ENCODE data around the gene TNRC6C. TPM values are rescaled to one million over a fixed set of nuclear protein-coding genes. Genes with fewer than 3 reads are reported as not detected.

TNRC6C gene
- total and polyA plus RNA-seq, 4 donors: 1.3 to 7.7 (median 2.9) TPM

DNA sequence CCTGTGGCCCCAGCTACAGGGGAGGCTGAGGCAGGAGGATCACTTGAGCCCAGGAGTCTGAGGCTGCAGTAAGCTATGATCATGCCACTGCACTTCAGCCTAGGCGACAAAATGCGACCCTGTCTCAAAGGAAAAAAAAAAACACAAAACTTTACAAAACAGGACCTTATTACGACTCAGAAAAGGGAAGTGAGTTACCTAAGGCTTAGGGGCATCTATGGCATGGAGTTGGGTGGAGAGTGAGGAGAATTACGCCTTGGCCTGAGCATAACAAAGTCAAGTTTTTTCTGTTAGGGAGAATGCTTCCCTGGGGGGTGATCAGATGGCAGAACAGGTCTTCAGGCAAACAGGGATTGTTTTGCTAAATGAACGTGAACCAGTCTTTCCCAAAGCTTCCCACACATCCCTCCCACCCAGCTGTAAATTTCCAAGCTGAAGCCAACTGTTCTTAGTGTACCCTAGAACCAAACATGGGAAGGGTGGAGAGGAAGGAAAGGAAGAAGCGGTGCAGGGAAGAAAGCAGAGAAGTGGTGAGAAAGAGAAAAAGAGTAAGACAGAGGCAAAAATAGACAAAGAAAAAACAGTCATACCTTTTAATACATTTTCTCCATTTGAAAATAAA is 24.6 kb upstream of the TNRC6C start:
- no peaks in the 10 kb centered on the region for H3K36me3 ChIP-seq (ENCODE audit: control insufficient read depth in 4 of 4, insufficient read depth in 3 of 4, low read depth in 1 of 4, low read length in 3 of 4)
- WGBS: 93% methylated on average over 6 of the region's 6 CpGs
- H3K27me3 ChIP-seq (ENCODE audit: control insufficient read depth in 4 of 4, insufficient read depth in 4 of 4, low read length in 3 of 4): no peaks in the 10 kb centered on the region
- peaks cover 0 to 8% (median 4%) of the 10 kb centered on the region in 4 donors for H3K4me1 ChIP-seq (ENCODE audit: control insufficient read depth in 4 of 4, insufficient read depth in 4 of 4, low read length in 3 of 4)
- TF ChIP-seq REST (IDR thresholded peaks at IDR 0.05) (no peak), FOXA2 (IDR thresholded peaks at IDR 0.05) (no peak)
- H3K9me3 ChIP-seq (ENCODE audit: control insufficient read depth in 4 of 4, low read length in 3 of 4): no peaks in the 10 kb centered on the region
- H3K27ac ChIP-seq (ENCODE audit: low read depth in 1 of 2, low read length in 2 of 2): no peak overlapping the region
- H3K4me3 ChIP-seq (ENCODE audit: low read depth in 1 of 3, low read length in 3 of 3): no peak overlapping the region
- H3K9ac ChIP-seq (ENCODE audit: low read depth in 1 of 2, low read length in 2 of 2): no peak overlapping the region
- no peak for DNase-seq (ENCODE audit: low spot score)

DNA sequence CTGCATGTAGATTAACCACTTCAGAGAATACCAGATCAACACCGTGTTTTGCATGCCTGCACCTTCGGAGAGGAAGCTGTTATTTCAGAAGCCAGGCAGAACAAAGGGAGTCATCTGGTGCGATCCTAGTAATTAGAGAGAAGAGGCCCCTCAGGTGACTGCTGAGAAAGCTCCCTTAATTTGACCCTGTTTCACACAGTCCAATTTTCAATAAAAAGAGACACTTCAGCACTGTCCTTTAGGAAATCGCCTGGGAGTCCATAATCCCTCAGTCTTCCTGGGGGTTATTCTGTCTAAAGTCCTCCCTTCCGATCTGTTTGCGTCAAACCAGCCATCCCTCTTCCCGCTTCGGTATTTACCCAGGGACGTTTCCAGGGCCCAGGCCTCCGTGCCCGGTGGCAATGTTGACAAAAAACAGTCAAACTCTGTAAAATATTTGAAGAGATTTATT is 23.4 kb upstream of the TNRC6C start:
- H3K27ac ChIP-seq (ENCODE audit: low read depth in 1 of 2, low read length in 2 of 2): peak overlapping the region; percentile 4 to 42
- H3K9ac ChIP-seq (ENCODE audit: low read depth in 1 of 2, low read length in 2 of 2): peak overlapping the region in 1 of 2 donors; percentile 3
- H3K9me3 ChIP-seq (ENCODE audit: control insufficient read depth in 4 of 4, low read length in 3 of 4): no peaks in the 10 kb centered on the region
- peaks cover 0 to 8% (median 4%) of the 10 kb centered on the region in 4 donors for H3K4me1 ChIP-seq (ENCODE audit: control insufficient read depth in 4 of 4, insufficient read depth in 4 of 4, low read length in 3 of 4)
- H3K4me3 ChIP-seq (ENCODE audit: low read depth in 1 of 3, low read length in 3 of 3): peak overlapping the region in 1 of 3 donors; percentile 11
- H3K27me3 ChIP-seq (ENCODE audit: control insufficient read depth in 4 of 4, insufficient read depth in 4 of 4, low read length in 3 of 4): no peaks in the 10 kb centered on the region
- WGBS: 23% methylated on average over 11 of the region's 11 CpGs
- no peak for DNase-seq (ENCODE audit: low spot score)
- peak; percentile 82 for TF ChIP-seq SP1 (IDR thresholded peaks at IDR 0.05)
- TF ChIP-seq, protein P1, sequence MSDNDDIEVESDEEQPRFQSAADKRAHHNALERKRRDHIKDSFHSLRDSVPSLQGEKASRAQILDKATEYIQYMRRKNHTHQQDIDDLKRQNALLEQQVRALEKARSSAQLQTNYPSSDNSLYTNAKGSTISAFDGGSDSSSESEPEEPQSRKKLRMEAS (IDR thresholded peaks at IDR 0.05): peak; percentile 63
- TF ChIP-seq EGR1 (IDR thresholded peaks at IDR 0.05; ENCODE audit: low read depth in 2 of 2): peak in 1 of 2 donors; percentile 18
- peak; percentile 23 to 69 for TF ChIP-seq RXRA (IDR thresholded peaks at IDR 0.05)
- TF ChIP-seq NR2F2 (IDR thresholded peaks at IDR 0.05): no peak
- TF ChIP-seq, protein P2, sequence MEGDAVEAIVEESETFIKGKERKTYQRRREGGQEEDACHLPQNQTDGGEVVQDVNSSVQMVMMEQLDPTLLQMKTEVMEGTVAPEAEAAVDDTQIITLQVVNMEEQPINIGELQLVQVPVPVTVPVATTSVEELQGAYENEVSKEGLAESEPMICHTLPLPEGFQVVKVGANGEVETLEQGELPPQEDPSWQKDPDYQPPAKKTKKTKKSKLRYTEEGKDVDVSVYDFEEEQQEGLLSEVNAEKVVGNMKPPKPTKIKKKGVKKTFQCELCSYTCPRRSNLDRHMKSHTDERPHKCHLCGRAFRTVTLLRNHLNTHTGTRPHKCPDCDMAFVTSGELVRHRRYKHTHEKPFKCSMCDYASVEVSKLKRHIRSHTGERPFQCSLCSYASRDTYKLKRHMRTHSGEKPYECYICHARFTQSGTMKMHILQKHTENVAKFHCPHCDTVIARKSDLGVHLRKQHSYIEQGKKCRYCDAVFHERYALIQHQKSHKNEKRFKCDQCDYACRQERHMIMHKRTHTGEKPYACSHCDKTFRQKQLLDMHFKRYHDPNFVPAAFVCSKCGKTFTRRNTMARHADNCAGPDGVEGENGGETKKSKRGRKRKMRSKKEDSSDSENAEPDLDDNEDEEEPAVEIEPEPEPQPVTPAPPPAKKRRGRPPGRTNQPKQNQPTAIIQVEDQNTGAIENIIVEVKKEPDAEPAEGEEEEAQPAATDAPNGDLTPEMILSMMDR (IDR thresholded peaks at IDR 0.05; ENCODE audit: low read depth, low read length, missing input control): no peak
- TF ChIP-seq HNF4A (conservative IDR thresholded peaks at IDR 0.05): peak; percentile 78 to 83
- TF ChIP-seq RAD21 (IDR thresholded peaks at IDR 0.05): peak in 1 of 2 donors; percentile 22
- TF ChIP-seq FOXA2 (IDR thresholded peaks at IDR 0.05): peak; percentile 95
- TF ChIP-seq, protein P3, sequence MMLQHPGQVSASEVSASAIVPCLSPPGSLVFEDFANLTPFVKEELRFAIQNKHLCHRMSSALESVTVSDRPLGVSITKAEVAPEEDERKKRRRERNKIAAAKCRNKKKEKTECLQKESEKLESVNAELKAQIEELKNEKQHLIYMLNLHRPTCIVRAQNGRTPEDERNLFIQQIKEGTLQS (IDR thresholded peaks at IDR 0.05): no peak
- peak; percentile 92 for TF ChIP-seq FOXA1 (IDR thresholded peaks at IDR 0.05)
- peak in 1 of 2 donors; percentile 30 for TF ChIP-seq JUND (IDR thresholded peaks at IDR 0.05)
- no peak for TF ChIP-seq TAF1 (conservative IDR thresholded peaks at IDR 0.05)
- peak in 1 of 2 donors; percentile 47 for TF ChIP-seq GABPA (IDR thresholded peaks at IDR 0.05 in 1 of 2, conservative IDR thresholded peaks at IDR 0.05 in 1 of 2)
- peak; percentile 94 for TF ChIP-seq REST (IDR thresholded peaks at IDR 0.05)
- peak; percentile 65 for TF ChIP-seq ZBTB33 (IDR thresholded peaks at IDR 0.05)
- TF ChIP-seq YY1 (IDR thresholded peaks at IDR 0.05): peak; percentile 88
- peak; percentile 46 for TF ChIP-seq HNF4G (IDR thresholded peaks at IDR 0.05)
- no peaks in the 10 kb centered on the region for H3K36me3 ChIP-seq (ENCODE audit: control insufficient read depth in 4 of 4, insufficient read depth in 3 of 4, low read depth in 1 of 4, low read length in 3 of 4)
